ENCODE data around the gene OR51A4.

DNA sequence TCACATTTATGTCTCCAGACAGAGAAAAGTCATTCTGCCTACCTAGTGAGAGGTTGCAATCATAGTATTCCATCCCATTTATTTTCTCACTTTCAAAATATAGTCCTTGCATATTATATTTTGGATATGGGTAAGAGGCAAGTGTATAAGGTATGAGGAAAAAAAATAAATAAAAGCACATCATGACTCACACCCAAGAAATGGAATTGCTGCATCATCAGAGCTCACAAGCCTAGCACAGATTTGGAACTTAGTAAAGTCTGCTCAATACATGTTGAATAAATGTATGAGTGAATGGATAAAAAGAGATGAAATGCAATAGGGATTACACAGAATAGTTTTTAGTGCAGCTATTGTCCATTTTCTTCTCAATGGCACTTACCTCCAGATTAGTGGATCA, 20.8 kb downstream of the OR51A4 start:
- TF ChIP-seq, protein P1, sequence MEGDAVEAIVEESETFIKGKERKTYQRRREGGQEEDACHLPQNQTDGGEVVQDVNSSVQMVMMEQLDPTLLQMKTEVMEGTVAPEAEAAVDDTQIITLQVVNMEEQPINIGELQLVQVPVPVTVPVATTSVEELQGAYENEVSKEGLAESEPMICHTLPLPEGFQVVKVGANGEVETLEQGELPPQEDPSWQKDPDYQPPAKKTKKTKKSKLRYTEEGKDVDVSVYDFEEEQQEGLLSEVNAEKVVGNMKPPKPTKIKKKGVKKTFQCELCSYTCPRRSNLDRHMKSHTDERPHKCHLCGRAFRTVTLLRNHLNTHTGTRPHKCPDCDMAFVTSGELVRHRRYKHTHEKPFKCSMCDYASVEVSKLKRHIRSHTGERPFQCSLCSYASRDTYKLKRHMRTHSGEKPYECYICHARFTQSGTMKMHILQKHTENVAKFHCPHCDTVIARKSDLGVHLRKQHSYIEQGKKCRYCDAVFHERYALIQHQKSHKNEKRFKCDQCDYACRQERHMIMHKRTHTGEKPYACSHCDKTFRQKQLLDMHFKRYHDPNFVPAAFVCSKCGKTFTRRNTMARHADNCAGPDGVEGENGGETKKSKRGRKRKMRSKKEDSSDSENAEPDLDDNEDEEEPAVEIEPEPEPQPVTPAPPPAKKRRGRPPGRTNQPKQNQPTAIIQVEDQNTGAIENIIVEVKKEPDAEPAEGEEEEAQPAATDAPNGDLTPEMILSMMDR (IDR thresholded peaks at IDR 0.05) = no peak
- no peak for TF ChIP-seq POLR2A (IDR thresholded peaks at IDR 0.05; ENCODE audit: low read depth)
- no peak for TF ChIP-seq POLR2AphosphoS5 (IDR thresholded peaks at IDR 0.05)
- TF ChIP-seq EP300 (IDR thresholded peaks at IDR 0.05) = no peak
